GM21423 (cell line): ENCODE measurements around the gene BUB1.
"Not testable (repeated sequence)": the region's sequence is repeated elsewhere in the genome, so short reads cannot be mapped to it uniquely, and the experiment has no call there.

Experiments
- ATAC-seq: cut with Tn5 transposase; IDR thresholded peaks from one replicate; pipeline ENCODE4 v1.9.1; 2021; ENCODE audit warnings: mild to moderate bottlenecking, moderate library complexity; ENCODE audit not compliant: unreplicated experiment

Gene BUB1

DNA sequence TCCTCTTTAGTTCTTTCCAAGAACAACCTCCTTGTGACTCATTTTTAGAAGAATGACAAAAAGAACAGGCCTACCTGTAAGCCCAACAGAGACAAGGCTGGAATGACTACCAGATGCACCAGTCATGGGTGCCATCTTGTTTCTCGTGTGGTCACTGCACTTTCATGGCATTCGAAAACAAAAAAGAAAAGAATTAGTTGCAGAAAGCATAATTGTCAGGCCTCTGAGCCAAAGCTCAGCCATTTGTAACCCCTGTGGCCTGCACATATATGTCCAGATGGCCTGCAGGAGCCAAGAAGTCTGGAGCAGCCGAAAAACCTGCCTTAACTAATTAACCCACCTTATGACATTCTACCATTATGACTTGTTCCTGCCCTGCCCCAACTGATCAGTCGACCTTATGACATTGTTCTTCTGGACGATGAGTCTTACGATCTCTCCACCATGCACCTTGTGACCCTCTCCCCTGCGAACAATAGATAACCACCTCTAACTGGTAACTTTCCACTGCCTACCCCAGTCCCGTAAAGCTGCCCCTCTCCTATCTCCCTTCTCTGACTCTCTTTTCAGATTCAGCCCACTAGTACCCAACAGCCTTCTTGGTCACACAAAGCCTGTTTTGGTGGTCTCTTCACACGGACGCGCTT, 13.9 kb upstream of the BUB1 start:
- no peak for ATAC-seq

DNA sequence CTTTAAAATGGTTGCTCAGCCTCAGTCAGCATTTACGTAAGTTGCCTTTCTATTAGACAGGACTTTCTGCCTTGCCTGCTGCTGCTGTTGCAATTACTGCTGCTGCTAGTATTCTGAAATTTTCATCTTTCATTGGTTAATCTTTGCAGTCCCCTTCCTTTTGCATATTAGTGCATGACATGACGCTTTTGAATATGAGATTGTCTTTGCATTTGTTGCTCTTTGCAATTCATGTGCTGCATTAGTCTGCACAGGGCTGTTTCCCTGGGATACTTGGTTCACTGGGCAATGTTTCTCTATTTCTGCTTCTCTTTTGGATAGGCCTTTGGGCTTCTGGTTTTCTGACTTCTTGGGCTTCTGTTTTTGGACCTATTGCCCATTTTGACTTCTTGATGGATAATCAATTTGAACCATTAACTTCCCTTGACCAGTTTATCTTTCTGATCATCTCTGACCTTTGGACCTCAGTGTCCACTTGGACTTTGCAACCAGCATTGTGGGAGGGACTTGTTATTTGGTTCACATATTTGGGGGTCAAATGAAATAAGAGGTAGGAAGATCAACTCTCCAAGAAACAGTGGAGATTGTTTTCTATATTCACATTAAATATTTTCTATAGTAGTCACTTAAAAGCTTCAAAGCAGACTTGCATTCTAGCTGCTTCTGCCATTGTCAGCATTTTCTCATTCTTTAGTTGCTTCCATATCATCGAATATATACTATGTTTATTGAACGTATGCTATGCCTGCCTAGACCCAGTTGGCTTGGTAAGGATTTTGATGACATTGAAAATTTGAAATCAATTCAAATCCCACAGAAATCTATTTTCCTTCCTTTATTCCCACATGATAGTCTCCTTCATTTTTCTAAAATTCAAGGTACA, 12.5 kb upstream of the BUB1 start:
- ATAC-seq, result no peak

DNA sequence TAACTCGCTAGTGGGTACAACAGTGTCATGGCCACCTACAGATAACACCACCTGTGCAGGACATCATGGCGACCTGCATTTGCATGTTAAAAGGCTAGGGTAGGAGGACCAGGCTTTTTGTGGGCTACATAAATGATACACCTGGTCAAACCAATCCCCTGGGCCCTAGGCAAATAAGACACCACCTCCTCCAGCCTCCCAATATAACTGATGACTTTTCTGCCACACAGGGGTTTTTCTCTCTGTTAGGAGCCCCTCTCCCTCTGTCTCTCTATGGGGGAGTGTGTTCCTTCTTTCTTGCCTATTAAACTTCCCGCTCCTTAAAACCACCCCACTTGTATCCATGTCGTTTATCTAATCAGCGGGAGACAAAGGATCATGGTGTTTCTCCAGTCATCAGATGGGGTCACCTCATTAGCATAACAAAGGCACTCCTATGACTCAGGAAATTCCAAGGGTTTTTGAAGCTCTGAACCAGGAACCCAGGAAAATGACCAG, 10.8 kb upstream of the BUB1 start:
- ATAC-seq, result no peak

DNA sequence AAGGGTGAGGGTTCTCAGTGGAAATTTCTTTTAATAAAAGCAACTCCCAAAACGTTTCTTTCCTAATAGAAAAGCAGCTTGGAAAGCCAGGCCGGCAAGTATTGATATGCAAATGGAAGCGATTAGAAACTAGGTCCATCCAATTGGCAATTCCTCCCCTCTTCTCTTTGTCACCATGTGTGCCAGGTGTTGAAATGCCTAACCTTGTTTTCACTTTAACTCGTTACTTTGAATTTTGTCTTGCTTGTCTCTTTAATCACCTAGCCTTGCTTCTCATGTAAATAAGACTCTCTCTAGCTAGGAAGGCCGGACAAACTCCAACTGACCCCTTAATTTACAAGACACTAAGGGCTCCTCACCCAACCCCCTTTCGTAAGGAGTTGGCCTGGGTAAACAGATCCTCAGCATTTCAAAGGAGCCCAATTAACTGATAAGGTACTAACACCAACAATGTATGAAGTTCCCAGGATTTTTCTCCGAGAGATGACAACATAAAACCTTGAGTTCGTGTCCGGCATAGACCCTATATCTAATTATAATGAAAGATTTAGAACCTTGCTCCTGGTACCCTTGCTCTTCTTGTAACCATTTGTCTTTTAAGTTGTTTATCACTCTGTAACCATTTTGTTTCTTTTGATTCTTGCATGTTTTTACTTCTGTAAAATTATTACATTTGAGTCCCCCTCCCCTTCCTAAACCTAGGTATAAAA, 10.1 kb upstream of the BUB1 start:
- not testable (repeated sequence) for ATAC-seq

DNA sequence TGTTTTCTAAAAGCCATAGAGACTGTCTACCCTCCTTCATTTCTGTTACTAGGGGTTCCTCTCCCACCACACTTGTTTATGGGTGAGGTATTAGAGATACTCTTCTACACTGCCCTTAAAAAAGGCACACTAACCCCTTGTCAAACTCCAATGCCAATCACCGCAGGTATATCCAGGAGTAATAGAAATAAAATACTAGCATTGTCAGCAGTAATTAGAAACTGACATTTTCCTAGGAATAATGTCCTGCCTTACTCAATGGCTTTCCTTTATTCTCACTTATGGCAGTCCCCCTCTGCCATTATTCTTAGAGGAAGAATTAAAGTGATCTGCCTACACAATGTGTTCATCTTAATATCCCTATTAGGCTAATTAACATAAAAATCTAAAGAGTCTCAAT, 5.0 kb upstream of the BUB1 start:
- no peak for ATAC-seq

DNA sequence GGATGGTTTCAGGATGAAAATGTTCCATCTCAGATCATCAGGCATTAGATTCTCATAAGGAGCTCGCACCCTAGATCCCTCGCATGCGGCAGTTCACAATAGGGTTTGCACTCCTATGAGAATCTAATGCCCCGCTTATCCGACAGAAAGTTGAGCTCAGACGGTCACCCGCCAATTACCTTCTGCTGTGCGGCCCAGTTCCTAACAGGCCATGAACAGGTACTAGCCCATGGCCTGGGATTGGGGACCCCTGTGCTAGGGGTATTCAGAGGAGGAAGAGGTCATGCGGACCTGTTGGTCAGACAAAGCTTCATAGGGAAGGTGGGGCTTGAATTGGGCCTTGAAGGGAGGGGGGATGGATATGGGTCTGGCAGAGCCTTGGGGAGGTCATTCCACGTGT, 4.4 kb upstream of the BUB1 start:
- ATAC-seq, result no peak

DNA sequence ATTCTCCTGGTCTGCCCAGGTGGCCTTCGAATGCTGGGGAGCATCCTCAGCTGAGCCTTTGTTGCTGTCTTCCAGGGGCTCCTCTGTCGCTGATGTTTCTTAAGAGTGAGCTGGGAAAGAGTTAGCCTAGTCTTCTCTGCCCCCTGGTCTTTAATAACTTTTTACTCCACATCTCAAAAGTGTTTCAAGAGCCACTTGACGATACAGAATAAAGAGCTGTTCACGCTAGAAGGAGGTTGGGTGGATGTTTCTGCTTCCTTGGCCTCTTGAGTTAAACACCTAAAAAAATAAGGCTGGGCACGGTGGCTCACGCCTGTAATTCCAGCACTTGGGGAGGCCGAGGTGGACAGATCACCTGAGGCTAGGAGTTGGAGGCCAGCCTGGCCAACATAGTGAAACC, 2.8 kb upstream of the BUB1 start:
- ATAC-seq, result no peak

DNA sequence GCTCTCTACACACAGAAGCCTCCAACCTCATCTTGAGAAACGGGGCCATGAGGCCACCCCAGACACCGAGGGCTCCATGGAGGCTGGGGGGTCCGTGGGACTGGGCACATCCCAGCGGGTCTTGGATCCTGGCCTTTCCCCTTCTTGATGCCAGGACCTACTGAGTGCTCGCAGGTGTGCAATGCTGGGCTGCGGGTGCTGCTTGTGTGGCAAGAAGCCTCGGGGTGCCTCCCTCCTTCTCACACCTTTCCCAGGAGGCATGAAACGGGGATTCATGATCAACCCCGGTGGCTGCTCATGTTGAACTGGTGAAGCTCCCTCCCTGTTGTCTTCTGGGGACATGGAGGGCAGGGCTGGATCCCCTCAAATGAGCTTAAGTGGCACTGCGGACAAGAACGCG, 2.0 kb upstream of the BUB1 start:
- no peak for ATAC-seq

DNA sequence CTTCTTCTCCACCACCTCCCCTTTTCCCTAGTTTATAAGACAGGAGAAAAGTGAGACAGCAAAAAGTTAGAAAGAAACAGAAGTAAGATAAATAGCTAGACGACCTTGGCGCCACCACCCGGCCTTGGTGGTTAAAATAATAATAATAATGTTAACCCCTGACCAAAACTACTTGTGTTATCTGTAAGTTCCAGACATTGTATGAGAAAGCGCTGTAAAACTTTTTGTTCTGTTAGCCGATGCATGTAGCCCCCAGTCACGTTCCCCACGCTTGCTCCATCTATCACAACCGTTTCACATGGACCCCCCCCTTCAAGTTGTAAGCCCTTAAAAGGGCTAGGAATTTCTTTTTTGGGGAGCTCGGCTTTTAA, 1.5 kb upstream of the BUB1 start:
- ATAC-seq, result no peak

DNA sequence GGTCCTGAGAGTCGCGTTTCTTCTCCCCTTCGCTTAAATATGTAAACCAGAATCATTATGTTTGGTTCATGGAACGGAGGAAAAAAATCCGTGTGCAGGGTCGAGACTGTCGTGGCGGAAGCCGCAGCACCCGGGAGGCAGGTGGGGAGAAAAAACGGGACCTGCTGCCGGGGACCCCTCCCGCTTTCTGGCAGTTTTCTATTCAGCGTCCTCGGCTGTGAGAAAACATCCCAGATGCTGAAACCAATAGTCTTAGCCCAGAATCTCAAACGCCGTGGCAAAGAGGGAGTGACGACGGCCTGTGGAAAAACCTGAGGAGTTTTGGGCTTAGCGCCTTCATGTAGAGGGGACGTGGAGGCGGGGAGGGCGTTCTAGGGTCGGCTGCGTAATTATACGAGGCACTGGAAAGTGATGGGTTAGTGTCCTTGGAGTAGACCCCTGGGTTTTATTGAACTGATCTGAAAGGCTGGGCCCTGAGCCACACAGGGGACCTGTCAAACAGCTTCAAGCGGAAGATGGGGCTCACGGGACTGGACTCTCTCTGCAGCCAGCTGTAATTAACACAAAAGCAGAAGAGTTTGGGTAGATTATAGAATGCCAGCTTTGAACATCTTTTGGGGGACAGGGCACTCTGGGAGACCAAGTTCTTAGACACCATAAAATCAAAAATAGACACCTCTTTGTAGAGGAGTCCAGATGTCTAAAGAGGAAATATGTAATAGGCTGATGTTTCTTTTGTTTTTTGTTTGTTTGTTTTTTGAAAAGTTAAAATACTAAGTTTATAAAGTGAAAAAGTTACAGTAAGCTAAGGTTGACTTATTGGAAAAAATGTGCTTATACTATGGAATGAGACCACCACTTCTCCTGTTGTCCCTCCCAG, 834 bp upstream of the BUB1 start:
- peak; percentile 0 for ATAC-seq

DNA sequence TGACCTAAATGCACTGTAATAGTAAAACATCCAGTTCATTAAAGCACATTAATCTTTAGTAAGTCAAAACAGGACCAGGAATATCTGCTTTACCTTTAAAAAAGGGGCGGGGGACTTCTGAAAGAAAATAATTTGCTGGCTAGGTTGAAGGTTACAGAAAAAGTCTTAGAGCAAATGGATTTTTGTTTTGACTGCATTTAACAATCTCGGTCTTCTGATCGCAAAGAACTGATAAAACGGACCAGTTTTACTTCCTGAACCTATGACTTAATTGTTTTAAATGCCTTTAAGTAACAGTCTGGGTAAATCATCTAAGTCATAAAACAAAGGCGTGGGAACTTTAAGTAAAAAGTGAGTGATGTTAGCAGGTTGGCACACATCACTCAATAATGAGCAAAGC, 783 bp downstream of the BUB1 start:
- no peak for ATAC-seq

DNA sequence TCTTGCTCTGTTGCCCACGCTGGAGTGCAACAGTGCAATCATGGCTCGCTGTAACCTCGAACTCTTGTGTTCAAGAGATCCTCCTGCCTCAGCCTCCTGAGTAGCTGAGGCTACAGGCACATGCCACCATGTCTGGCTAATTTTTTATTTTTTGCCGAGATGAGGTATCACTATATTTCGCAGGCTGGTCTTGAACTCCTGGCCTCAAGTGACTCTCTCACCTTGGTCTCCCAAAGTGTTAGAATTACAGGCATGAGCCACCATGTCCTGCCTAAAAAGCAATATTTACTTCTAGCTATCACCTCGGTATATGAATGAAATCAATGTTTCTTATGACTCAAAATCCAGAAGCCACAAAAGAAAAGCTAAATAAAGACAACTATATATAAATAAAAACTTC, 2.2 kb downstream of the BUB1 start:
- ATAC-seq, result peak; percentile 0

DNA sequence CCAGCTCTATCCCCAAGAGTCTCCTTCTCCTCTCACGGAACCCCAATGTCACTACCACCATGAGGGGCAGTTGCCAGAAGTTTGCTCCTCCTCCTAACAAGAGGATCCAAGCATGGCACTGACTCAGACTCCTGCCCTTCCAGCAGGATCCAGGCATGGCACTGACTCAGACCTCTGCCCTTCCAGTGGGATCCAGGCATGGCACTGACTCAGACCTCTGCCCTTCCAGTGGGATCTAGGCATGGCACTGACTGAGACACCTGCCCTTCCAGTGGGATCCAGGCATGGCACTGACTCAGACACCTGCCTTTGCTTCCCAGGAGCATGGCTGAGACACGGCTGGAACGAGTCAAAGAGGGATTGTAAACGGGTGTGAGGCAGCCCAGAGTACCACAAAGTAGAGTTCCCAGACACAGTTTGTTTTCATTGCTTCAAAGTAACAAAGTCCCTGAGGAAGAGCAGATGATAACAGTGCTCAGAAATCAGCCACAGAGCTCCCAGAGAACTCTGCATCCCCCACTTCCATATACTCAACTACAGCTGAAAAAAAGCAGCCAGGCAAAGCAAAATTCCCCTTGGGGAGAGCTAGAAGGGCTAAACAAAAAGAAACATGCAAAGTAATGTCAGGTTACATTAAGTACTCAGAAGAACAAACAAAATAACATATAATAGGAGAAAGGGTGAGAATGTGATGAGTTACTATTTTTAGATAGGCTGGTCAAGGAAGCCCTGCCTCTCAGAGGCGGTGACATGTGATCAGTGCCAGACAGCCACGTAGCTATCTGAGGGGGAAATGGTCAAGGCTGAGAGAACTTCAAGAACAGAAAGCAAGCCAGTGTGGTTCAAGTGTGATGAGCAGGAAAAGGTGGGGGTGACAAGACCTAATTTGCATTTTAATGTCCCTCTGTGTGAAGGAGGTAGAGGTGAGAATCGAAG, 3.0 kb downstream of the BUB1 start:
- ATAC-seq, result peak; percentile 76

DNA sequence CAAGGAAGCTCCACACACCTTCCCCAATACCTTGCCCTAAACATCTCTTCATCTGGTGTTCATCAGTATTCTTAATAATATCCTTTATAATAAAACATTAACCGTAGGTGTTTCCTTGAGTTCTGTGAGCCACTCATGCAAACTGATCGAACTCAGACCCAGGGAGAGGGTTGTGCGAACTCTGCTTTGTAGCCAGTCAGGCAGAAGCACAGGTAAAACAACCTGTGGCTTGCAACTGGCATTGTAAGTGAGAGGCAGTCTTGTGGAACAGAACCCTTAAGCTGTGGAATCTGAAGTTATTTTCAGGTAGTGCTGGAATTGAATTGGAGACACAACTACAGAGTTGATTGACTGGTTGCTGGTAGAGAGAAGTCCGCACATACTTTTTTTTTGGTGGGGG, 4.7 kb downstream of the BUB1 start:
- ATAC-seq, result no peak

DNA sequence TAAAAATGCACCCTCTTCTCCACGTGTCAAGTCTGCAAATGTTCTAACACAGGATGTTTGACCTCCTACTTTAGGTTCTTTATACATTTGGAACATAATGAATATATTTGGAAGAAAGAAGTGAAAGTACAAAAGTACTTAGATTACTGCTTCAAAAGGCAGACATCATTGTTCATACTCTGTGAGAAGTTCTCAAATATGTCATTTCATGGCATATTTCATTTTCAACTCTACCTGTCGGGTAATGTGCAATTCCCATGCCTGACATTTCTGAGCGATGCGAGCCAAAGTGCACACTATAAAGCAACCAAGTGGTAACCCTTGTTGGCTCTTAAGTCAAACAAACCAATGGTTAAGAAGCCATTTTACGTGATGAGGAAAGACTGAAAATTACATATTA, 7.0 kb downstream of the BUB1 start:
- ATAC-seq, result no peak

DNA sequence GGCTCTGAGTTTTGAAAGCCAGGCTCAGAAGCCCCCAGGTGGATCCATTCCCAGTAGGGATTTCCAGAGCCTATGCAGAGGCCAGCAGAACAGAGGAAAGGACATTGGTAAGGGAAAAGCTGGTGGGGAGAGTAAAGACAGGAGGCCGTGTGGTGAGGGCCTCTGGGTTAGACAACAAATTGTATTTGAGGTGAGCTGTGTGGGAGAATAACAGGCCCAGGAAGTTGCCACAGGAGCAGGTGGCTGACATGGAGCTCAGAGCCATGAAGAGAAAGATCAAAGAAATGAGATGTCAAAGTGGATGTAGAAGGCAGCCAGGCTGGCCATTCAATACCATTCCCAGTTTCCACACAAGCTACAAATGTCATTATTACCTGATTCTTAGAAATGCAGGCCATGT, 8.8 kb downstream of the BUB1 start:
- ATAC-seq, result no peak

DNA sequence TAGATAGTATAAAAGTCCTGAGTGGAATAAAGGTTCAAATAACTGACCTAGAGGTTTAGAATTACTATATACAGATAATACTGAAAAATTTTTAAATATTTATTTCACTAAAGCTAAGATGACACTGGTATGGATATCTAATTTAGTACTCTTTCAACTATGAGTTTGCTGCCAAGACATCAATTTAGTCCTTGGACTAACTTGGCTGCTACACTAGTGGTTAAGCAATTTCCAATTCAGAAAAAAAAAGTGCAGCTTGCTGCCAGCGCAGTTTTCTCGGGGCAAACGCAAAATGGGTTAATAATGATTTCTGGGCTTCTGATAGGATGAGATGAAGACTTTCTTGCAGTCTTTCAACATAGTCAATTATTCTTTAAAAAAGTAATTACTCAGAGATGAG, 10.8 kb downstream of the BUB1 start:
- ATAC-seq, result no peak

DNA sequence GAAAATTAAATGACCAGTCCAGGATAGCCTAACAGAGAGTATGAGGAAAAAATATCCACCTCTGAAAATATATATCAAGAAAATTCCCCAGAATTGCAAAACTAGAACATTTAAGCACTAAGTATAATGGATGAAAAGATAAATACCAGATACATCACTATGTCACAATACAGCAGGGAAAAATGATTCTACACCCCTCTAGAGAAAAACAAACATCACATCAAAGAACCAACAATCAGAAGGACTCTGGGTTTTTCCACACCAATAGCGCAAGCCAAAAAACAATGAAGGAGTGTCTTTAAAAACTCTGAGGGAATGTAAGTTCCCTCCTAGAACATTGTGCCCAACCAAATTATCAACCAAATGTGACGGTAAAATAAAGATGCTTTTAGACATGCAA, 13.7 kb downstream of the BUB1 start:
- ATAC-seq, result no peak

DNA sequence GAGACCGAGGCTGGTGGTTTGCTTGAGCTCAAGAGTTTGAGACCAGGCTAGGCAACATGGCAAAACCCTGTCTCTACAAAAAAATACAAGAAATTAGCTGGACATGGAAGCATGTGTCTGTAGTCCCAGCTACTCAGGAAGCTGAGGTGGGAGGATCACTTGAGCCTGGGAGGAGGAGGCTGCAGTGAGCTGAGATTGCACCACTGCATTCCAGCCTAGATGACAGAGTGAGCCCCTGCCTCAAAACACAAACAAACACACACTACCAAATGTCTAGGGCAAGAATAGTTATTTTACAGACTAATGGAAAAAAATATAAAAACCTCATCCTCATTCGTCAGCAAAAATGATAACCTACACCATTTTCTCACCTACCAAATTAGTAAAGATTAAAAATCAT, 15.3 kb downstream of the BUB1 start:
- ATAC-seq, result no peak

DNA sequence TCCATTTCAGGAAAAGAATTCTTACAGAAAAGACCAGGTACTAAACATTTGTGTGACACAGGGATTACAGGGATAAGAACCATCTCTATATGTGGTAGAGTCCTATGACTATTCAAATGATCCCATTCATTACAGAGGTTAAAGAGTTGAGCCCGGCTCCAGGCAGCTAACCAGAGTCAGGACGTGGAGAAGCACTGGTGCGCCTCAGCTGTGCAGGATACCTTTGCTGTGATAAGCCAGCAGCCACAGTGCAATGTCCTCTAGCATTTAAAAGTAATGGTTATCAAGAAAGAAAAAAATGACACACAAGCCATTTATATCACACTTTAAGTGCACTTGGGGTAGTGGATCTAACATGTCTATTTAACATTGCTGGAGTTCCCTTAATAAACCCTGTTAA, 17.3 kb downstream of the BUB1 start:
- ATAC-seq, result no peak
